H9 (cell line): Measurements from ENCODE around the gene CXCR5. TPM values are rescaled to one million over a fixed set of nuclear protein-coding genes. Genes with fewer than 3 reads are reported as not detected.
A peak's percentile ranks its signal among the peaks of the same experiment; 100 is the strongest.

Experiments
- DNase-seq: peaks from one replicate; pipeline ENCODE4 v3.0.0-alpha.2; 2017
- H2AFZ ChIP-seq: one replicate; pipeline ENCODE4 v1.6.1; 2013; ENCODE audit warnings: mild to moderate bottlenecking, low read length, control low read depth, moderate library complexity
- H2AK5ac ChIP-seq: 2 replicates; pipeline ENCODE4 v1.6.1; 2013; ENCODE audit warnings: low read length, control low read depth, mixed read lengths; ENCODE audit not compliant: insufficient read length
- H2BK120ac ChIP-seq: one replicate; pipeline ENCODE4 v1.6.1; 2013; ENCODE audit warnings: low read depth, mild to moderate bottlenecking, low read length, control low read depth, inconsistent platforms; ENCODE audit not compliant: poor library complexity, severe bottlenecking
- H2BK12ac ChIP-seq: 2 replicates; pipeline ENCODE4 v1.6.1; 2013; ENCODE audit warnings: low read length, control low read depth, mixed read lengths, low read depth; ENCODE audit not compliant: insufficient read length
- H2BK15ac ChIP-seq: 2 replicates; pipeline ENCODE4 v1.6.1; 2013; ENCODE audit warnings: low read depth, low read length, control low read depth
- H2BK20ac ChIP-seq: one replicate; pipeline ENCODE4 v1.6.1; 2013; ENCODE audit warnings: low read depth, mild to moderate bottlenecking, low read length, control low read depth, inconsistent platforms; ENCODE audit not compliant: poor library complexity, severe bottlenecking
- H2BK5ac ChIP-seq: 2 replicates; pipeline ENCODE4 v1.6.1; 2013; ENCODE audit warnings: low read length, control low read depth, mixed read lengths; ENCODE audit not compliant: insufficient read length
- H3K14ac ChIP-seq: 2 replicates; pipeline ENCODE4 v1.6.1; 2013; ENCODE audit warnings: low read length, control low read depth; ENCODE audit not compliant: insufficient read depth
- H3K18ac ChIP-seq: 2 replicates; pipeline ENCODE4 v1.6.1; 2013; ENCODE audit warnings: low read depth, mild to moderate bottlenecking, mixed read lengths, low read length, control low read depth; ENCODE audit not compliant: insufficient read length
- H3K23ac ChIP-seq: 2 replicates; pipeline ENCODE4 v1.6.1; 2013; ENCODE audit warnings: low read length, control low read depth, mixed read lengths, low read depth; ENCODE audit not compliant: insufficient read length
- H3K23me2 ChIP-seq: 2 replicates; pipeline ENCODE4 v1.6.1; 2013; ENCODE audit warnings: low read depth, mild to moderate bottlenecking, mixed read lengths, low read length, control low read depth; ENCODE audit not compliant: insufficient read length, poor library complexity, severe bottlenecking
- H3K27ac ChIP-seq: 2 replicates; pipeline ENCODE4 v1.5.1; 2013; ENCODE audit warnings: low read length, control low read depth, mixed read lengths, low read depth; ENCODE audit not compliant: insufficient read length
- H3K27me3 ChIP-seq: 2 replicates; pipeline ENCODE4 v1.6.1; 2013; ENCODE audit warnings: low read length, control low read depth, inconsistent platforms; ENCODE audit not compliant: insufficient read depth
- H3K4ac ChIP-seq: 2 replicates; pipeline ENCODE4 v1.6.1; 2013; ENCODE audit warnings: low read depth, mild to moderate bottlenecking, control low read depth, inconsistent platforms, low read length, moderate library complexity
- H3K4me1 ChIP-seq: 2 replicates; pipeline ENCODE4 v1.6.1; 2013; ENCODE audit warnings: low read length, control low read depth, inconsistent platforms; ENCODE audit not compliant: insufficient read depth
- H3K4me2 ChIP-seq: 2 replicates; pipeline ENCODE4 v1.6.1; 2013; ENCODE audit warnings: low read length, control low read depth, mixed read lengths; ENCODE audit not compliant: insufficient read length, insufficient read depth
- H3K56ac ChIP-seq: 2 replicates; pipeline ENCODE4 v1.6.1; 2013; ENCODE audit warnings: low read depth, mild to moderate bottlenecking, mixed read lengths, low read length, control low read depth; ENCODE audit not compliant: insufficient read length
- H3K79me1 ChIP-seq: 2 replicates; pipeline ENCODE4 v1.6.1; 2013; ENCODE audit warnings: low read depth, mild to moderate bottlenecking, moderate library complexity, low read length, control low read depth, inconsistent platforms; ENCODE audit not compliant: insufficient read depth, poor library complexity, severe bottlenecking
- H3K79me2 ChIP-seq: 2 replicates; pipeline ENCODE4 v1.6.1; 2013; ENCODE audit warnings: low read length, control low read depth, inconsistent platforms; ENCODE audit not compliant: insufficient read depth
- H3K9ac ChIP-seq: 2 replicates; pipeline ENCODE4 v1.6.1; 2013; ENCODE audit warnings: low read length, control low read depth, mixed read lengths; ENCODE audit not compliant: insufficient read length; ENCODE audit errors: extremely low read depth
- H3K9me3 ChIP-seq: one replicate; pipeline ENCODE4 v1.6.1; 2013; ENCODE audit warnings: low read depth, low read length, inconsistent platforms; ENCODE audit not compliant: control insufficient read depth
- H3T11ph ChIP-seq: one replicate; pipeline ENCODE4 v1.6.1; 2013; ENCODE audit warnings: mild to moderate bottlenecking, low read length, control low read depth, inconsistent platforms
- H4K20me1 ChIP-seq: one replicate; pipeline ENCODE4 v1.6.1; 2013; ENCODE audit not compliant: control insufficient read depth, insufficient read length, insufficient read depth
- H4K5ac ChIP-seq: 2 replicates; pipeline ENCODE4 v1.6.1; 2013; ENCODE audit warnings: low read depth, mild to moderate bottlenecking, mixed read lengths, low read length, control low read depth; ENCODE audit not compliant: insufficient read length
- H4K8ac ChIP-seq: replicated peaks from 2 replicates; pipeline ENCODE4 v1.6.1; 2013; ENCODE audit warnings: low read length, control low read depth, mixed read lengths, low read depth; ENCODE audit not compliant: insufficient read length
- H4K91ac ChIP-seq: 2 replicates; pipeline ENCODE4 v1.6.1; 2013; ENCODE audit warnings: low read depth, mild to moderate bottlenecking, moderate library complexity, mixed read lengths, low read length, control low read depth; ENCODE audit not compliant: insufficient read length
- H3K27ac Mint-ChIP-seq, 3 experiments: 2 replicates in 2 of 3; 3 replicates in 1 of 3; pipeline ENCODE4 v1.8.0; 2020 to 2021; ENCODE audit warnings: mixed read lengths in 3 of 3, mild to moderate bottlenecking in 1 of 3, moderate library complexity in 1 of 3
- H3K27me3 Mint-ChIP-seq: 2 replicates; pipeline ENCODE4 v1.8.0; 2021; ENCODE audit warnings: low read depth, mild to moderate bottlenecking, moderate library complexity, mixed read lengths
- H3K36me3 Mint-ChIP-seq, 3 experiments: 2 replicates in 2 of 3; 3 replicates in 1 of 3; pipeline ENCODE4 v1.8.0; 2020 to 2021; ENCODE audit warnings: low read depth in 3 of 3, mixed read lengths in 3 of 3; ENCODE audit not compliant: insufficient read depth in 1 of 3
- H3K4me1 Mint-ChIP-seq, 2 experiments: 2 replicates each; pipeline ENCODE4 v1.8.0; 2020; ENCODE audit warnings: mixed read lengths in 2 of 2
- H3K4me3 Mint-ChIP-seq, 2 experiments: 2 replicates in 1 of 2; 3 replicates in 1 of 2; pipeline ENCODE4 v1.8.0; 2020 to 2021; ENCODE audit warnings: mild to moderate bottlenecking in 2 of 2, mixed read lengths in 2 of 2, moderate library complexity in 1 of 2
- H3K9me3 Mint-ChIP-seq, 2 experiments: 2 replicates in 1 of 2; 3 replicates in 1 of 2; pipeline ENCODE4 v1.8.0; 2020; ENCODE audit warnings: mild to moderate bottlenecking in 2 of 2, mixed read lengths in 2 of 2, moderate library complexity in 1 of 2
- CTCF ChIP-seq: fragments of 200-600 bp; sonication (generic); conservative IDR thresholded peaks from 3 replicates; pipeline ENCODE4 v1.8.0; 2021; ENCODE audit warnings: antibody characterized with exemption, mild to moderate bottlenecking
- WGBS: extraction: QIAGEN DNeasy Blood & Tissue Kit; methylation state at CpG from one replicate; pipeline ENCODE4 v1.1.7; 2013; ENCODE audit warnings: missing lambda C conversion rate, low lambda C conversion rate, mixed read lengths; ENCODE audit not compliant: insufficient read length; ENCODE audit errors: extremely low coverage; 5-methylcytosine and 5-hydroxymethylcytosine counted together
- total RNA-seq: library from RNA; stranded (reverse); gene quantifications from 2 replicates; pipeline ENCODE4 v1.2.1, GENCODE V29; 2021

CXCR5 gene
- total RNA-seq, 1 experiment from 2014 or later, result 0.07 TPM

GRCh38 chr11:118883004-118883367 is 706 bp upstream of the CXCR5 start:
- H3K4me3 Mint-ChIP-seq, result no peak overlapping the region
- H3K27me3 Mint-ChIP-seq, result peaks cover 32% of the 10 kb centered on the region

More at GRCh38 chr11:118883004-118883367, 706 bp upstream of the CXCR5 start:
- Histone ChIP-seq H2BK120ac (no peak overlapping the region), H2AK5ac (no peak overlapping the region), H3K9ac (no peak overlapping the region), H3K18ac (no peak overlapping the region), H3K4ac (no peak overlapping the region), H3T11ph (no peak overlapping the region), H4K91ac (no peak overlapping the region), H3K27ac (no peak overlapping the region), H3K14ac (no peak overlapping the region), H2AFZ (no peak overlapping the region), H2BK20ac (no peak overlapping the region), H4K8ac (no peak overlapping the region), H3K4me2 (no peak overlapping the region), H3K56ac (no peak overlapping the region), H2BK5ac (no peak overlapping the region), H3K4me1 (0 out of 2 replicates have a peak, but pooled peaks cover under 1% of the 10 kb centered on the region), H2BK15ac (no peak overlapping the region), H4K5ac (no peak overlapping the region), H4K20me1 (no peaks in the 10 kb centered on the region), H3K27me3 (no peaks in the 10 kb centered on the region), H2BK12ac (no peak overlapping the region), H3K23ac (no peak overlapping the region), H3K23me2 (no peaks in the 10 kb centered on the region), H3K79me1 (no peaks in the 10 kb centered on the region), H3K9me3 (no peaks in the 10 kb centered on the region), H3K79me2 (no peaks in the 10 kb centered on the region)
- WGBS, result no CpG with 5 or more reads among the region's 1 CpG
- H3K9me3 Mint-ChIP-seq, result no peaks in the 10 kb centered on the region
- no peak for TF ChIP-seq CTCF
- DNase-seq, result no peak
- H3K4me1 Mint-ChIP-seq, result peaks cover 14 to 19% of the 10 kb centered on the region in 2 experiments
- H3K36me3 Mint-ChIP-seq, result no peaks in the 10 kb centered on the region; a peak in 1 of 7 replicates
- H3K27ac Mint-ChIP-seq, result peak overlapping the region in 1 of 3 experiments; percentile 41; a peak in 1 of 7 replicates
